Activated CD8-positive, alpha-beta memory T cell treated with anti-CD3 and anti-CD28 coated beads for 24 hours (primary cell): ENCODE data around the gene FAM47C.
"Not testable (repeated sequence)": the region's sequence is repeated elsewhere in the genome, so short reads cannot be mapped to it uniquely, and the experiment has no call there.

Experiments used
- DNase-seq: peaks from one replicate; pipeline ENCODE4 v3.0.0-alpha.2; 2020

Gene FAM47C

DNA sequence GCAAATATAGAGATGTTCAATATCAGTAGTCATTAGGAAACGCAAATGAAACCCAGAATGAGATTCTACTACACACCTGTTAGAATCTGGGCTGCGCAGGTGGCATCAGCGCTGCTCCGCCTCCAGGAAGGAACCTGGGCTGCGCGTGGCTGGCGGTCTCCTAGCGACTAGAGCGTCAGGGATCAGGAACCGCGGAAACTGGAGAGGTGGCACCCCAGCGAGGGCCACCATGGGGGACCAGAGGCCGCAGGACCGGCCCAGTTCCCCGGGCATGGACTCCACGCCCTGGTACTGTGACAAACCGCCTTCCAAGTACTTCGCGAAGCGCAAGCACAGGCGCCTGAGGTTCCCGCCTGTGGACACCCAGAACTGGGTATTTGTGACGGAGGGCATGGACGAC, at the start of gene FAM47C:
Gene FAM47C (plus strand): TSS at position 185 of the 400 bp plus-strand sequence. CDS start 45 bp downstream, at position 230.
- not testable (repeated sequence) for DNase-seq

DNA sequence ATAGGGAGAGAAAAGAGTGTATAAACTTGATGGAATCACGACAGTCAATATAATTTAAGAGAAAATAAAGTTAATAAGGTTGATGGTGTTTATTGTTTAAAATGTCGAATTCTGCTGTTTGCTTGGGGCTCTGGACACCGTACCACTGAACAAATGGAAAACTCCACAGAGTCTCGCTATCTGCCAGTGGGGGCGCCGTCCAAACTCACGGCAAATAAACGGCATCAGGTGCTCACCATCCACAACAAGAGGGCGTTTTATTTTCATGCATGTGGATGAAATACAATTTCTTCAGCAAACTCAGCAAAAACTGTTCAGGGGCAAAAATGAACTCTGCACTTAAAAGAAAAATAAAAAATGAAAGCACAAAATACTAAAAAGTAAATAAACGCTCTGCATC, 46.6 kb upstream of the FAM47C start:
- DNase-seq = no peak

DNA sequence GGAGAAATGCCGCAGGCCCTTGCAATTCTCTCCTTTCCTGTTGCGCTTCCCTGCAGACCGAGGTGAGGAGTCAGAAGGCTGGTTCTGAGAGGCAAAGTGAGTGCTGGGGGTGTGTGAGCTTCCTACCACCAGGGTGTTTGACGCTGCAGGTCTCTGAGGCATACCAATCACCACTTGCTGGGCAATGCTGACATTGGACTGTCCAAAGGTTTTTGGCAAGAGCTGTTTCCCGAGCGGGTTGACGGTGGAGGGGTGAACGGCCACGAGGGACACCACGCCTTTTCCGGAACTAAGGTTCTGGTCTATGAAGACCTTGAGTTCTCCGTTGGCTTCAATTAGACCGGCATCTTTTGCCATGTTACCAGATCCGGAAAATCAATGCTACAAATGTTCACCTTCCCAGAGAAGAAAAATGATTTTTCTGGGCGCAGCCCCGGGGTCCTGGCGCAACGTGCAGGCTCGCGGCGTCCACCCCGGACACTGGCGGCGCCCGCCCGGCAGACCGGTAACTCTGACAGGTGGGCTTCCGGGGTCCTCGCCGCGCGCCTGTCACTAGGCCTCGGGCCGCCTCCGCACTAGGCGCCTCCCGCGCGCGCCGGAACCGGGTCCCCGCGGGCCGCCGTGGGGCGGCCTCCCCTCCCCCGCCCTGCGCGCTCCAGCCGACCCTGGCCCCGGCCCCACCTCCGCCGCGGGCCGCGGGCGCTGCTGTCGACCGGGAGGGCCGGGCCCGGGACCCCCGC, 44.9 kb upstream of the FAM47C start:
- no peak for DNase-seq

DNA sequence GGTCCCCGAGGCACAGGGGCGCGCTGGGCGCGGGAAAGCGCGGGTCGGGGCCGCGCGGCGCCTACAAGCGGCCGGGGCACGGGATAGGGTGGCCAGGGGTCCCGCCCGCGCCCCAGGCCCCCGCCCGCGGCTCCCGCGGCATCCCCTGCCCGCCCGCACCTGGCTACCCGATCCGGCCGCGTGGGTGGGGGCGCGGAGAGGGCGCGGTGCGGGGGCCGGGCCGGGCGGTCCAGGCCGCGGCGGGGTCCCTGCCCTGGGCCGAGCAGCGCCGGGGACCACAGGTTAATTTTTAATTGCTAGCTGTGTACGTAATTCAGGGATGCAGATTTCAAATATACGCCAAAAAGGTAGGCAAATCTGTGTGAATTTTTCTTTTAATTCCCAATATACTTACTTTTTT, 44.3 kb upstream of the FAM47C start:
- no peak for DNase-seq

DNA sequence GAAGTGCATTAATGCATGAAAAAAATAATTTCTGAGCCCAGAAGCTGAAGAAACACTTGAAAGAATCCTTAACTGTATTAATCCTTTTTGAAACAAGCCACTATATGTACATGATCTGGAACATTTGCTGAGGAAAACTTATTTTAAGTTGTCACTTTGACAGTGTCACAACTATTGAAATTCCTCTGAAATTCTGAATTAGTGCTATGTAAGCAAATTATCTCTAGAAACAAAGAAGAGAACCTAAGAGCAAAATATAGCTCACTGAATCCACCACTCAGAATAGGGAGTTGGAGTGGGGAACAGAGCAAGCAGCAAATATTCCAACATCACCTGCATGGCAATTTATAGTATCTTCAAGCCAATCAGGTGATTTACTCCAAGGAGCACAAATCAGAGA, 34.6 kb upstream of the FAM47C start:
- no peak for DNase-seq

DNA sequence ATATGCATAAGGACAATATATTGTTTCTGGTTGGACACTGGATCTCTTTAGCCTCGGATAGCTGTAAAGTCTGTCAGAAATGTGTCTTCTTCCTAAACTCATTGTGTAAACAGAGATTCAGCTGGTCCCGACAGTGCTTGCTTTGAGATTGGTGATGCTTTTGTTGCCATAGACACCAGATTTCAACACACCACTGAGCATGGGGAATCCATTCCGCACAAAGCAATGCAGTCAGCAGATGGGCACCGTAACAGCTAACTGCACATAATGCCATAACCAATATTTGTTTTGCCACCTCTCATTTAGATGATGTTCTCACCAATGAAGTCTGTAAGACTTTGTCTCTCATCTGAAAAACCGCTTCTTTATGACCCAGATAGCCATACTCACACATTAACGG, 33.3 kb upstream of the FAM47C start:
- DNase-seq = no peak

DNA sequence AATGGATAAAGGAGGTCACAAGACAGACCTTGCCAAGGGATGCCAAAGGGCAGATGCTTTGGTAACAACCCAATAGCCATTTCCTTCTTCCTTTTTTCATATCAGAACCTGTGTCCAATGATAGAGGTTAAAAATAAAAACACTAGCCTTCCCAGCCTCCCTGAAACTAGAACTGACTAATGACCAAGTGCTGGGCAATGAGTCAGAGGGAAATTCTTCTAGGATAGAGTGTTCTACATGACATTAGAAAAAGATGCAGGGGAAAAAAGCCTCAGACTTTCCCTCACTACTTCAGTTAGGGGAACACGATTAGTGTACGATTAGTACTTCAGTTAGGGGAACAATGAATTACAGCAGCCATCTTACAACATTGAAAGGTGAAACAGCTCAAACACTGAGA, 29.3 kb upstream of the FAM47C start:
- DNase-seq = no peak

DNA sequence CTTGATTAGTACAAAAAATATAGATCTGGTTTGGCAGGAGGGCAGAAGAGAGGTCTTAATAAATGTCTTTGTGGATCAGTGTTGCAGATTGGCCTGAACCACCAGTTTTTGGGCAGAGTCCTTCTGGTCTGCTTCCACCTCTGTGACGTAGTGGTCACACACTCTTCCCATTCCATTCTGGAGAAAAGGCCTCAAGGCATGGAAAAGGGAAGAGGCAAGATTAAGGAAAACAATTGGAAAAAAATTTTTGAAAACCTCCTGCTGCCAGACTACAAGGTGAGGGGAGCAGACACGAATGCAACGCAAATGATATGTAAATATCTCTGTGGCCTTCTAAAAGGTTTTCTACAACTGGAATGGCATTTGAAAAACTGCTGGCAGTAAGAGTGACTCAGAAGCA, 24.3 kb upstream of the FAM47C start:
- DNase-seq = no peak

DNA sequence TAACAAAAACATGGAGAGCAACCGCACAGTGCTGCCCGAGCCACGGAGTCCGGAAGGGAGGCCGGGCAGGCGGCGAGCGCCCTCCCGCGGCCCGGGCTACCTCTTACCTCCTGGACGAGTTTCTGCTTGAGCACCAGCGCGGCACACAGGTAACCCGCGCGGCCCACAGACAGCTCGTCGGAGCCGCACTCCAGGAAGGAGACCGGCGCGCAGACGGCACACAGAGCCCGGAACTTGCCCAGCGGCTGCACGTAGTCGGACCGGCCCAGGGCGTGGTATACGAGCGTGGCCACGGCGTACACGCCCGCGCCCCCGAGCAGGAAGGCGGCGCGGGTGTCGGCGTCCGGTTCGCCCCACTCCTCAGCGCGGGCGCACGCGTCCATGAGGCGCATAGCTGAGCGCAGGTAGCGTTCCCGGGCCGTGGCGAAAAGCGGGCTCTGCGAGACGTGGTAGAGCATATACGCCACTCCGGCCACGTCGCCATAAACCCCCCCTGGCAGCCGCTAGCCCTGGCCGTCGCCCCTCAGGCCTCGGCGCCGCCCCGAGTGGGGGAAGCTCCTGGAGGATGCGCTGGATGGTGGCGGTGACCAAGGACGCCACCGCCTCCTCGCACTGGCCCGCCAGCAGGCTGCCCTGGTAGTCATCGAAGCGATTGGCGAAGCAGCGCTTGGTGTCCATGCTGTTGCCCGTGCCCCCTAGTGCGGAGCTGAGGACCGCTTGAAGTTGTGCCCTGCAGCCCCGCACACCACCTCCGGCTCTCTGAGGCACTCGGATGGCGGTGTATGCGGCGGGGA, 22.6 kb upstream of the FAM47C start:
- DNase-seq = not testable (repeated sequence)

DNA sequence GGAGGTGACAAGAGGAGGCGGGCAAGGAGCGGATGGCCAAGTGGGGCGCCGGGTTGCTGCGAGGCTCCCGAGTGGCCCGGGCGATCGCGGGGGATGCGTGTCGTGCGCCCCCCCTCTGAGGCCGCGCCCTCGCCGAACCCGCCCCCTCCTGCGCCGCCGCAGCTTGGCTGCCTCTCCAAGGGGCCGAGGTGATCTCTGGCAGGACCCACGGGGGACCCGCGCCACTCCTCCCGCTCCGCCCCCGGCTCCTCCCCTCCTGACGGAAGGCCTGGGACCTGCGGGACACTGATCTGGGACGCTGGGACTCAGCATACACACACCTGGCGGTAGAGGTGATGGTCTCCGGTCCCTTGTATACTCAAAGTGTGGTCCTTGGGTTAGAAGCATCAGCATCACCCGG, 21.9 kb upstream of the FAM47C start:
- DNase-seq = no peak

DNA sequence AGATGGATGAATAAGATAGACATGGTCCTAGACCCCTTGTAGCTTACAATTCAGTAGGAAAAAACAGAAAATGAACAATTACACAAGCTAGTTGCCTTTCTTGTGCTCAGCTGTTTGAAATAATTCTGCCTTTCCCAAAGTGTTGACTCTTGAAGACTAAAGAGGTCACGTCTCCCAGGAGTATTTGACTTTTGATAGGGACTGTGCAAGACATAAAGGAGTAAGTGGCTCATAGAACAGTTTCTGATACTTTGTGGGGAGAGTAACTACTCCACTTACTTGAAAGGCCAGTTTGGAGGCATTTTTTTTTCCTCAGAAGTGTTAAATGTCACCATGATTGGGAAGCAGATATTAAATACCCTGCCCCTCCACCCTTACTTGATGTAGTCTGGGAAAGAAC, 21.0 kb upstream of the FAM47C start:
- not testable (repeated sequence) for DNase-seq

DNA sequence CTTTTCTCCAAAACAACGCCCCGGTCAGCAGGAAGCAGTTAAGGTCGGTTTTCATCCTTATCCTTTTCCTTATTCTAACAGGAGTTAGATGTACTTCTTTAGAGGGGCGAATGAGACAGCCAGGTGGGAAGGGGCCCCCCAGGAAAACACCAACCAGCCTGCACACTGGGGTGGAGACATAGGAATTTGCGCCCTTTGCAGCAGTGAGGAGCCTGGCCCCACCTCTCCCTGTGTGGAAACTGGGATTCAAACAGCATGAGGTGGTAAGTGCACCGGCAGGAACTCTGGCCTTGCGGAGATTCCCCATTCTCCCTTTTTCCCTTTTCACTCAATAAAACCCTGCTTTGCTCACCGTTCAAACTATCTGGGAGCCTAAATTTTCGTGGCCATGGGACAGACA, 8.0 kb upstream of the FAM47C start:
- no peak for DNase-seq

DNA sequence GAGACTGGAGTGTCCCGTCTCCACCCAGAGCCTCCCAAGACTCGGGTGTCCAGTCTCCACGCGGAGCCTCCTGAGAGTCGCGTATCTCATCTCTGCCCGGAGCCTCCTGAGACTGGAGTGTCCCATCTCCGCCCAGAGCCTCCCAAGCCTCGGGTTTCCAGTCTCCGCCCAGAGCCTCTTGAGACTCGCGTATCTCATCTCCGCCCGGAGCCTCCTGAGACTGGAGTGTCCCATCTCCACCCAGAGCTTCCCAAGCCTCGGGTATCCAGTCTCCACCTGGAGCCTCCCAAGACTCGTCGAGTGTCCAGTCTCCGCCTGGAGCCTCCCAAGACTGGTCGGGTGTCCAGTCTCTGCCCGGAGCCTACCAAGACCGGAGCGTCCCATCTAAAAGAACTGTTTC, 2.3 kb downstream of the FAM47C start:
- DNase-seq = no peak

DNA sequence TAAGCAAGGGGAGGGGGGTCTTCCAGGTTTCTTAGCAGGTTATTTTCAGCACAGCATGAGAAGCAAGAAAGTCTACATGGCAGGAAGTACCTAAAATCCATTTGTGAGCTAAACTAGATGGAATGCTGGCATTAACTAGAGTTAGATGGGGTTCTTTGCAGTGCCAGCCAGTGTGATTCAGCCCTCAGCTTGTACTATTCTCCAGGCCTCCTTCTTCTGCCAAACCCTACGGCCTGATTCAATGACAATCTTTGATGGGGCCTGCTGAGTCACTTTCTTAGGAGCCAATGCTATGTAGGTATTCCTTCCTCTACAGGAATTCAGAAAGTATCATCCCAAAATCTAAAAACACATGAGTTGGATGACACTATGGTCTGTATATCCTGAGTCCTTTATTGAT, 26.1 kb downstream of the FAM47C start:
- not testable (repeated sequence) for DNase-seq

DNA sequence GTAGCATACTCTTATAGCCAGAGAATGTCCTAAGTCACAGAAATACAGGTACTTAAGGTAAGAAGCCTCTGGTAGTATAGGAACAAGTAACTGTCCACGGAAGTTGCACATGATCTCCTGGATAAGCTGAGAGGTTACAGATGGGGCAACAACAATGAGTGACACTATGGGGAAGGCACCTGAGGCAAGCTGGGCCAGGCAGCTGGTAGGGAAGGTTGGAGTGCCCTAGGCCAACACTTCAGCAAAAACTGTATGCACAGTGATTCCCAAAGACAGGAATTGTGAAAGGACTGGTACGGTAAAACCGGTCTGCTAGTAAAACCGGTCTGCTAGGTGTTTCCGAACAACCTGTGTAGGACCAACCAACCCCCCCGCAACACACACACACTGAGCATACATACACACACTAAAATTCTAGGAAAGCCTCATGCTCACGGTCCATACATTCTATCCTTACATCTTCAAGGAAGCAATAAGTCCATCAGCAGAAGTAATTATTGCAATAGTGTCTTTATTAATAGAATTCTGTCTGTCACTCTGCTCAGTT, 28.6 kb downstream of the FAM47C start:
- not testable (repeated sequence) for DNase-seq

DNA sequence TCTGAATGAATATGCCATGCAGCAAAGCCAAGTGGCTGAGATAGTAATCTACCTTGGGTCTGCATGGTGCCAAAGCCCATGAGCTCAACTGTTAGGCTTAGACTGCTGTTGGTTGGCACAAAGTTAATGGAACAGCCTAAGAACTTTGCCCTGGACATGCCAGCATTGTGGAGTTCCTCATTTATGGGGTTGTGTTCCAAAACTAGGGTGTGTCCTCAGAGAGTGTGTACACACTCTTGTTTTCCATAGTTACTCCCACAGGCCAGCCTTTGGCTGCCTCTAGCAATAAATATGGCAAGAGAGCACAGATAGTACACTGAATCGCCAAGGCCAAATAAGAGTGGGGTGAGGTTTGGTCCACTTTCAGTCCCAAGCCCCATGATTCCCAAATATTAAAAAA, 30.6 kb downstream of the FAM47C start:
- DNase-seq = not testable (repeated sequence)

DNA sequence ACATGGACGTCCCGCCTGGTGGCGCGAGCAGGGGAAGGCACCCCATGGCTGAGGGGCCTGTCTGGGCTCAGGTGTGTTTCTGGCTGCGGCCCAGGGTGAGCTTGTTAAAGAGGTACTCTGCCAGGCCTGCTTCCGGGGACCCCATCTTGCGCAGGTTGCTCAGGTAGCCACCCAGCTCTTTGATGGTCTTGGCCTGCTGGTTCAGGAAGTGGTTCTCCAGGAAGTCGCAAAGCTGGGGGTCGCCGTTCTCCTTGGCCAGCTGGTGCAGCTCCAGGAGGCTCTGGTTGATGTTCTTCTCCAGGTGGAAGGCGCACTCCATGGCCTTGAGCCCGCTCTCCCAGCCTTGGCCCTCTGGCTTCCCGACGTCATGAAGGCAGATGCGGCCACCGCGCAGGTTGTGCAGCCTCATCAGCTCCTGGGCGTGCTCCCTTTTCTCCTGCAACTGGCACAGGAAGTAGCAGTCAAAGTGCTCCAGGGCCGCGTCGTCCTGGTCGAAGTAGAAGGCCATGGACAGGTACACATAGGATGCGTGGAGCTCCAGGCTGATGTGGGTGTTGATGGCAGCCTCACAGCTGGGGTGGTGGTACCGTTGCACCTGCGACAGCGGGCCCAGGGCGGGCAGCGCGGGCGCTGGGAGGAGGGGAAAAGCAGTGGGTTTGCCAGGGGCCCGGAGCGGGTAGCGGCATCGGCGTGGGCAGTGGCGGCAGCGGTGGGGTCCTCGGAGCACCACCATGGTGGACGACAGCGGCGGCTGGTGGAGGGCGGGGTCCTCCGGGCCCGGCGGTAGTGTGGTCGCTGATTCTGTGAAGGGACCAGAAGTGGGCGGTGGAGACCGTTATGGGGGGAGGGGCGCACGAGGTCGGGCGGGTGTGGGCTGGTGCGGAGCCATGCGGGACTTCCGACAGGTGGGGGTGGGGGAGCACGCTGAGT, 35.1 kb downstream of the FAM47C start:
- DNase-seq = not testable (repeated sequence)

DNA sequence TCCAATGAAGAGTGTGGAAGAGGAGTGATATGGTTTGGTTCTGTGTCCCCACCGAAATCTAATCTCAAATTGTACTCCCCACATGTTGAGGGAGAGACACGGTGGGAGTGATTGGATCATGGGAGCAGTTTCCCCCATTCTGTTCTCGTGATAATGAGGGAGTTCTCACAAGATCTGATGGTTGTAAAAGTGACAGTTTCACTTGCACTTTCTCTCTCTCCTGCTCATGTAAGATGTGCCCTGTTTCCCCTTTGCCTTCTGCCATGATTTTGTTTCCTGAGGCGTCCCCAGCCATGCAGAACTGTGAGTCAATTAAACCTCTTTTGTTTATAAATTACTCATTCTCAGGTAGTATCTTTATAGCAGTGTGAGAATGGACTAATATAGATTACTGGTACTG, 39.6 kb downstream of the FAM47C start:
- no peak for DNase-seq

DNA sequence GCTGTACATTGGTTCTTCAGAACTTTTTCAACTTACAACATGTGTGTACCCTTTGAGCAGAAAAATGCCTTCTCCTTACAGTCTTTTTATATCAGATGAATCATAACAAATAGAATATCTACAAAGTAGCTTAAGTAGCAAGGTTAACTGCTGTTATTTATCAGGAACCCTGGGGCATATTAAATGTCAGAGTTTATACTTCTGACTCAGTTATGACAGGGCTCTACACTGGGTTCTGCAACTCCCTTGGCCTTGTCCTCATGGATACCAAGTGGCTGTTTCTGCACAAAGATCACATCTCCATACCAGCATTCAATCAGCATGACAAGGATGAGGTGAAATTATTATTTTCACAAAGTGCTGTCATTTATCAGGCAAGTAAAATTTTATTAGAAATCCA, 49.4 kb downstream of the FAM47C start:
- DNase-seq = not testable (repeated sequence)

DNA sequence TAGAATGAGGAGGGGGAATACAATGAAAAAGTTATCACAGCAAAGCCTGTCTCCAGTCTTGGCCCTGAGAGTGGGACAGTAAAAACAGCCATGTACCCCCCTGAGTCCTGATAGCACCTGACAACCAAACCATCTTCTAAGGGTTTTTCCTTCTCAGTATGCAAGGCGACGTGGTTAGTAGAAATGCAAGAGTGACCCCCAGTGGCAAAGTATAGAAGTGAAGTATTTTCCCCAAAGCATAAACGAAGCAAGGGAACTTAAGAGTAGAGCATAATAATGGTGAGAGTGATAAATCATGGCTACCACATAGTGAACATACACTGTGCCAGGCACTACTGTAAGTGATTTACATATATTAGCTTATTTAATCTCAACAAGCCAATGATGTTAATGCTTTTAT, 52.8 kb downstream of the FAM47C start:
- no peak for DNase-seq
